Measurements from ENCODE around the gene UBTD1.

Gene UBTD1

DNA sequence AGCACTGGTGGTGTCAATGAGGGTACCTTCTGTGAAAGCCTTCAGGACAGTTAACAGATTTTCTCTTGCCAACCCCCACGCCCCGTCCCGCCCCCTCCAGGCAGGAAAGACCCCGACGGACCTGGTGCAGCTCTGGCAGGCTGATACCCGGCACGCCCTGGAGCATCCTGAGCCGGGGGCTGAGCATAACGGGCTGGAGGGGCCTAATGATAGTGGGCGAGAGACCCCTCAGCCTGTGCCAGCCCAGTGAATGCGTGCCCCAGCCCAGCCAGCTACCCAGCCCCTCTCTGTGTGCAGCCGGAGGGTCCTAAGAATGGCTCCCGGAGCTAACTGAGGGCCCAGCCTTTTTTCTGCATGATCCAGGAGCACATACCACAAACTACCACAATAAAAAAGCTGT, 84.8 kb downstream of the UBTD1 start:
- Histone ChIP-seq H3K36me3 (ENCODE audit: insufficient read depth, low read depth, low read length) (no peaks in the 10 kb centered on the region), H3K4me3 (ENCODE audit: low read length) (no peak overlapping the region), H3K27ac (ENCODE audit: low read length) (no peak overlapping the region), H3K9ac (ENCODE audit: low read depth, low read length) (no peak overlapping the region; the same call in 1 of the 2 replicates), H3K9me3 (ENCODE audit: insufficient read depth, low read depth, low read length) (no peaks in the 10 kb centered on the region), H3K27me3 (ENCODE audit: insufficient read depth, low read length) (no peaks in the 10 kb centered on the region), H3K4me1 (ENCODE audit: insufficient read depth, low read length) (peaks cover 3% of the 10 kb centered on the region; the same call in 1 of the 2 replicates)

DNA sequence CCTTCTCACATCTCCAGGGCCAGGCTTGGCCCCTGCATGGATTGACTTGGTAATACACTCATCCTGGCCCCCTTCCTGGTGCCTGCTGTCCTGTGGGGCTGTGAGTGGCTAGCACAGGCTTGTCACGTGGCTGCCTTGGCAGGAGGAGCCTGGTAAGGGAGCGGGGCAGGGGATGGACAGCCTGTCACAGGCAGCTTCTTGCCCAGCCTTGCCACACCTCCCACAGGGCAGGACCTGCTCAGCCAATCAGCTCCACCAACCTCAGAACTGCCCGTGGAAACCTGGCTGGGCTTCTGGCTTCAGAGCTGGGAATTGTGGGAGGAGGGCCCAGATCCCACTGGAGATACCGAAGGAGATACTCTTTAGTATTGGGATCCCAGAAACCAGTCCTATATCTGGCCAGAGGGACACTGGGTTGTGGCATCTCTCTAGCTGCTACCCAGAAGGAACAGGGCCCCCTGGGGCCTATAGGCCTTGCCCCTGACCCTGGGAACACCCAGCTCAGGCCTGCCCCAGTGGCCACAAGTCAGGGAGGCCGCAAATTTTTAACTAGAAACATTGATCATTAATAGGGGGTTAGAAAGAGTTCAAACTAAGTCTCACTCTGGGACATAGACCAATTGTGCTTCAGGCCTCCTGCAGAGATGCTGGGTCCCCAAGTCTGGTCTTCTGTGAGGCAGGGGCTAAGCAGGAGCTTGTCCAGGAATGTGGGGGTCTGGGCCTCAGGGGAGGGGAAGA, 85.5 kb downstream of the UBTD1 start, which contains the start of gene HOGA1:
Gene HOGA1 (plus strand): TSS at position 330 of the 738 bp plus-strand sequence. CDS start 315 bp downstream, at position 645.
- H3K36me3 ChIP-seq (ENCODE audit: insufficient read depth, low read depth, low read length): no peaks in the 10 kb centered on the region
- no peak within 1 kb of the TSS; the same call in 1 of the 2 replicates for H3K9ac ChIP-seq (ENCODE audit: low read depth, low read length)
- no peaks in the 10 kb centered on the region for H3K9me3 ChIP-seq (ENCODE audit: insufficient read depth, low read depth, low read length)
- no peak within 1 kb of the TSS for H3K4me3 ChIP-seq (ENCODE audit: low read length)
- H3K27ac ChIP-seq (ENCODE audit: low read length): no peak within 1 kb of the TSS
- H3K27me3 ChIP-seq (ENCODE audit: insufficient read depth, low read length): no peaks in the 10 kb centered on the region
- peaks cover 3% of the 10 kb centered on the region; the same call in 1 of the 2 replicates for H3K4me1 ChIP-seq (ENCODE audit: insufficient read depth, low read length)

DNA sequence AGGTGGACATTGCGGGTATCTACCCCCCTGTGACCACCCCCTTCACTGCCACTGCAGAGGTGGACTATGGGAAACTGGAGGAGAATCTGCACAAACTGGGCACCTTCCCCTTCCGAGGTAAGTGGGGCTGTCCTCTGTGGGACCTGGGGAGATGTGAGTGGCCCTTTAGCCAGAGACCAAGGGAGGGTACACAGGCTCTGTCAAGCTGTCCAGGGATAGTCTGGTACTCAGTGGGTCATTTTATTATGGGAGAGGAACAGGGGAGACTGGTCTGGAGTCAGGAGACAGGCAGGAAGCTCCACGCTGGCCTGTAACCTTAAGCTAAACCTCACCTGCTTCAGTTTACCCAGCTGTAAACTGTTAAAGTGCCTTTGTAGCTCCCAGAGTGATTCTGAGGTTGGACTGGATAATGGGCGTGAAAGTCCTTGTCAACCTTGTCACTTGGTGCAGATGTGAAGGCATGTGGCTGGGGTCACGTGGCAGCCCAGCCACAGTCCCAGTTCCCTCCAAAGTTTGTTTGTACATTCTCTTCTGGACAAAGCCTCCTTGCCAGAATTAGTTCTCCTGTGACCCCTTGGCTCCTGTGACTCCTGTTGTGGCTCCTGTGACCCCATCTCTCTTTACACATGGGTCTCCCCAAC, 86.2 kb downstream of the UBTD1 start:
- no peaks in the 10 kb centered on the region for H3K27me3 ChIP-seq (ENCODE audit: insufficient read depth, low read length)
- no peaks in the 10 kb centered on the region for H3K9me3 ChIP-seq (ENCODE audit: insufficient read depth, low read depth, low read length)
- no peak overlapping the region for H3K27ac ChIP-seq (ENCODE audit: low read length)
- no peak overlapping the region for H3K4me3 ChIP-seq (ENCODE audit: low read length)
- no peak overlapping the region for H3K9ac ChIP-seq (ENCODE audit: low read depth, low read length)
- peaks cover 3% of the 10 kb centered on the region; the same call in 1 of the 2 replicates for H3K4me1 ChIP-seq (ENCODE audit: insufficient read depth, low read length)
- no peaks in the 10 kb centered on the region for H3K36me3 ChIP-seq (ENCODE audit: insufficient read depth, low read depth, low read length)

DNA sequence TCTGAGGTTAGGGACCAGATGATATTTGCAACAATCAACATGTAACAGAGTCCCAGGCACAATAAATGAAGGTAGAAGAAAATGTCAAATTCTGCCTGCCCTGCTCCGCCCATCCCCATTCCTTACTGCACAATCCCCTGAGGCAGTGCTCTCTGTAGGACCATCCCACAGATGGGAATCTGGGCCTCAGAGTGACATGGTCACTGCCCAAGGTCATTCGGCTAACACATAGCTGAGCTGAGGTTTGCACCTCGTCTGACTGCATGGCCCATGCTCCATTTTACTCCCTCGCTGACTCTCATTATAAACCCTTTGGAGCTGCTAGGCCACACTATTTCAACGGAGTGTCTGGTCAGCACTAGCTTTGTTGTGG, 86.7 kb downstream of the UBTD1 start:
- Histone ChIP-seq H3K36me3 (ENCODE audit: insufficient read depth, low read depth, low read length) (no peaks in the 10 kb centered on the region), H3K27ac (ENCODE audit: low read length) (no peak overlapping the region), H3K9ac (ENCODE audit: low read depth, low read length) (no peak overlapping the region), H3K27me3 (ENCODE audit: insufficient read depth, low read length) (no peaks in the 10 kb centered on the region), H3K9me3 (ENCODE audit: insufficient read depth, low read depth, low read length) (no peaks in the 10 kb centered on the region), H3K4me3 (ENCODE audit: low read length) (no peak overlapping the region), H3K4me1 (ENCODE audit: insufficient read depth, low read length) (peaks cover 3% of the 10 kb centered on the region; the same call in 1 of the 2 replicates)

DNA sequence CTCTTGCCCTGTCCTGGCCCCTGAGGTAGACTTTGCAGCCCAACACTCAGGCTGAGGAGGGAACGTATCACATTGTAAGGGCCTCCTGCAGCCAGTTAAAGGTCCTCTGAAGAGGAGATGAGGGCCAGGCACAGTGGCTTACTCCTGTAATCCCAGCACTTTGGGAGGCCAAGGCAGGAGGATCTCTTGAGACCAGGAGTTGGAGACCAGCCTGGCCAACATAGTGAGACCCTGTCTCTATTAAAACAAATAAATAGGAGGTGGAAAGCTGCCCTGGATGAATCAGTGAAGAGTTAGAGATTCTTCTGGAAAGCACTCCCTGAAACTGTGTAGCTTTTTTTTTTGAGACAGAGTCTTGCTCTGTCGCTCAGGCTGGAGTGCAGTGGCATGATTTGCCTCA, 88.5 kb downstream of the UBTD1 start:
- H3K27ac ChIP-seq (ENCODE audit: low read length): no peak overlapping the region
- no peak overlapping the region for H3K9ac ChIP-seq (ENCODE audit: low read depth, low read length)

DNA sequence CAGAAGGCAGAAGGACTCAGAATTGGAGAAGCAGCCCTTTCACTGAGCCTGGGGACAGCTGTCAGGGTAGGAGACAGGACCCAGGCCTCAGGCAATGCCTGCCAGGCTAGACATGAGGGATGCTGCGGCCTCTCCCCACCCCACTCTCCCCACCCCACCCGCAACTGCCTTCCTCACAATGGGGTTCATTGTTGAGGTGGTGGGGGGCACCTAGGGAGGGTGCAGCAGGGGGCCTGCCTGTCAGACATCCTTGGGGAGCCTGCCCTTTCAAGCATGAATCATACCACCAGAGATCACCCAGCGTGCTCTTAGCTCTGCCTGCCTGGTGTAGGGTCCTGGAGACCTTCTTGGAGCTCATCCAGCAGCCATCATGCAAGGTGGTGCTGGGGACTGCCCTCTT, 90.8 kb downstream of the UBTD1 start, which contains the start of gene C10orf62:
Gene C10orf62 (plus strand): TSS at position 243 of the 400 bp plus-strand sequence. CDS start 177 bp downstream, outside the sequence.
- no peaks in the 10 kb centered on the region for H3K4me1 ChIP-seq (ENCODE audit: insufficient read depth, low read length)

More for the DNA sequence above, 88.5 kb downstream of the UBTD1 start:
- no peaks in the 10 kb centered on the region for H3K36me3 ChIP-seq (ENCODE audit: insufficient read depth, low read depth, low read length)
- no peaks in the 10 kb centered on the region for H3K27me3 ChIP-seq (ENCODE audit: insufficient read depth, low read length)
- peaks cover 3% of the 10 kb centered on the region; the same call in 1 of the 2 replicates for H3K4me1 ChIP-seq (ENCODE audit: insufficient read depth, low read length)
- H3K9me3 ChIP-seq (ENCODE audit: insufficient read depth, low read depth, low read length): no peaks in the 10 kb centered on the region
- H3K4me3 ChIP-seq (ENCODE audit: low read length): no peak overlapping the region

DNA sequence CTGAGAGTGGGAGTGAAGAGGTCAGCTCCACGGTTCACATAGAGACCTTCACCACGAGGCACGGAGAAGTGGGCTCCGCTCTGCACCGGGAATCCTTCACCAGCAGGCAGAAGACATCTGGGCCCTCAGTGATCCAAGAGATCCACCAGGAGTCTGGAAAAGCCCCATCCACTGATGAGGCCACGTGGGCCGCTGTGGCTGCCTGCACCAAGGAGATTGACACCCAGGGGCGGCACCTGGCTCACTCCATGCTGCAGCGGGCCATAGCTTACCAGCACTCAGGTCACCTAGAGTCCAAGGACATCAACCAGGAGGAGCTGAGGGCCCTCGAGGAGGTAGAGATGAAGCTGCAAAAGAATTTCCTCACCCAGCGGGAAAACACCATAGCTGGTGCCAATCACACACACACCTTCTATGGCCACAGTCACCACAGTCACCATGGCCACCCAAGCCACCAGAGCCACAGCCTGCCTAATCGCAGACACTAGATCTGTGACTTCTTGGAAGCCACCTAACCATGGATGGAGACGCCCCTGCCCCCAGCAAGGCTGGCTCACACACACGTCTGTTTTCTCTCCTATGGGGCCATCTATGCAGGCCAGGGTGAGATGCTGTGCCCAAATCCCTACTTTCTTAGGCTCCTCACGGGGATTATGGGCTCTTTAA, 91.5 kb downstream of the UBTD1 start:
- no peak overlapping the region for H3K9ac ChIP-seq (ENCODE audit: low read depth, low read length)
- H3K27me3 ChIP-seq (ENCODE audit: insufficient read depth, low read length): no peaks in the 10 kb centered on the region
- no peak overlapping the region for H3K27ac ChIP-seq (ENCODE audit: low read length)
- no peaks in the 10 kb centered on the region for H3K36me3 ChIP-seq (ENCODE audit: insufficient read depth, low read depth, low read length)
- H3K4me3 ChIP-seq (ENCODE audit: low read length): no peak overlapping the region
- H3K4me1 ChIP-seq (ENCODE audit: insufficient read depth, low read length): no peaks in the 10 kb centered on the region
- H3K9me3 ChIP-seq (ENCODE audit: insufficient read depth, low read depth, low read length): no peaks in the 10 kb centered on the region

More for the DNA sequence above, 90.8 kb downstream of the UBTD1 start, which contains the start of gene C10orf62:
- Histone ChIP-seq H3K9me3 (ENCODE audit: insufficient read depth, low read depth, low read length) (no peaks in the 10 kb centered on the region), H3K27ac (ENCODE audit: low read length) (no peak within 1 kb of the TSS), H3K4me3 (ENCODE audit: low read length) (no peak within 1 kb of the TSS), H3K27me3 (ENCODE audit: insufficient read depth, low read length) (no peaks in the 10 kb centered on the region), H3K9ac (ENCODE audit: low read depth, low read length) (no peak within 1 kb of the TSS), H3K36me3 (ENCODE audit: insufficient read depth, low read depth, low read length) (no peaks in the 10 kb centered on the region)

DNA sequence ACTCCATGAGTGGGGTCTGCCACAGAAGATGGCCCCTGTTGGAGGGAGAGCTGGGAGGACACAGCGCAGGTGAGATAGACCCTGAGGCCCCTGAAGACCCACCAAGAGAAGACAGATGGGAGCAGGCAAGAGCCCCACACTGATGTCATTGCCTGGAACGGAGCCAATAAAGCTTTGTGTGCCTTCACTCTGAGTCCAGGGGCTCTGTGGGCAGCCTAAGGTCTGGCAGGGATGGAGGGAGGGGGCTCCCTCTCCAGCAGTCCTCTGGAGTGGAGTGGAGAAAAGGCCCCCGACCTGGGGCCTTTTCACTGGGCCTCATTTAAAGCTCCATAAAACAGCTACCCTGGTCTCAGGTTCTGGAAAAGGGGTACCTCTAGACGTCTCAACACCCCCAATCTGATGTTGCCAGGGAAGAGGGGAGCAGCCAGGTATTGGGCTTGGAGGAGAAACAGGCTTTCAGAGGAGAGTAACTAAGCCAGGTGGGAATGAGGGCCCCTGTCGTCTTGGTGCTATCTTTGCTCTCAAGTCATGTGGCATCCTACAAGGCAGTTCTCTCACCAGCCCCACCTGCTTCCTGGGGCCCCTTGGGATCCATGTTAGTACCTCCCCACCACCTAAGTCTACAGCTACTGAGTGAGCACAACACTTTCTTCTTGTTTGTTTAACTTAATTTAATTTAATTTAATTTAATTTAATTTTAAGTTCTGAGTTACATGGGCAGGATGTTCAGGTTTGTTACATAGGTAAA, 92.2 kb downstream of the UBTD1 start:
- Histone ChIP-seq H3K27me3 (ENCODE audit: insufficient read depth, low read length) (no peaks in the 10 kb centered on the region), H3K4me3 (ENCODE audit: low read length) (no peak overlapping the region), H3K4me1 (ENCODE audit: insufficient read depth, low read length) (no peaks in the 10 kb centered on the region), H3K36me3 (ENCODE audit: insufficient read depth, low read depth, low read length) (no peaks in the 10 kb centered on the region), H3K9ac (ENCODE audit: low read depth, low read length) (no peak overlapping the region), H3K9me3 (ENCODE audit: insufficient read depth, low read depth, low read length) (no peaks in the 10 kb centered on the region), H3K27ac (ENCODE audit: low read length) (no peak overlapping the region)

DNA sequence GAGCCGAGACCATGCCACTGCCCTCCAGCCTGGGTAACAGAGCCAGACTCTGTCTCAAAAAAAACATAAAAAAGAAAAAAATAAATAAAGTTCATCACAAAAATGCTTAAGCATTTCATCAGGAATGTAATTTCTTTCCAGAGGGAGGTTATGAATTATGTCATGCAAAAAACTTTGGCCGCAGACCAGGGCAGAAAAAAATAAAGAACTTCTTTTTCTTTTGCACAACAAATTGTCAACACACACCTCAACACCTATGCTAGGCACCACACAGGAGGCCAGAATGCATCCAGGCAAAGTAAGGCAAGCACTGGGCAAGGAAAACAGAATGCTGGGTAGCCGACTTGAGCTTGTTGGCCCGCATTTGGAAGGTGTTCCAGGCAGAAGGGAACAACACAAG, 94.7 kb downstream of the UBTD1 start:
- no peak overlapping the region for H3K27ac ChIP-seq (ENCODE audit: low read length)
- H3K27me3 ChIP-seq (ENCODE audit: insufficient read depth, low read length): no peaks in the 10 kb centered on the region
- H3K36me3 ChIP-seq (ENCODE audit: insufficient read depth, low read depth, low read length): no peaks in the 10 kb centered on the region
- H3K4me3 ChIP-seq (ENCODE audit: low read length): no peak overlapping the region
- H3K4me1 ChIP-seq (ENCODE audit: insufficient read depth, low read length): no peaks in the 10 kb centered on the region
- H3K9ac ChIP-seq (ENCODE audit: low read depth, low read length): no peak overlapping the region
- H3K9me3 ChIP-seq (ENCODE audit: insufficient read depth, low read depth, low read length): no peaks in the 10 kb centered on the region

DNA sequence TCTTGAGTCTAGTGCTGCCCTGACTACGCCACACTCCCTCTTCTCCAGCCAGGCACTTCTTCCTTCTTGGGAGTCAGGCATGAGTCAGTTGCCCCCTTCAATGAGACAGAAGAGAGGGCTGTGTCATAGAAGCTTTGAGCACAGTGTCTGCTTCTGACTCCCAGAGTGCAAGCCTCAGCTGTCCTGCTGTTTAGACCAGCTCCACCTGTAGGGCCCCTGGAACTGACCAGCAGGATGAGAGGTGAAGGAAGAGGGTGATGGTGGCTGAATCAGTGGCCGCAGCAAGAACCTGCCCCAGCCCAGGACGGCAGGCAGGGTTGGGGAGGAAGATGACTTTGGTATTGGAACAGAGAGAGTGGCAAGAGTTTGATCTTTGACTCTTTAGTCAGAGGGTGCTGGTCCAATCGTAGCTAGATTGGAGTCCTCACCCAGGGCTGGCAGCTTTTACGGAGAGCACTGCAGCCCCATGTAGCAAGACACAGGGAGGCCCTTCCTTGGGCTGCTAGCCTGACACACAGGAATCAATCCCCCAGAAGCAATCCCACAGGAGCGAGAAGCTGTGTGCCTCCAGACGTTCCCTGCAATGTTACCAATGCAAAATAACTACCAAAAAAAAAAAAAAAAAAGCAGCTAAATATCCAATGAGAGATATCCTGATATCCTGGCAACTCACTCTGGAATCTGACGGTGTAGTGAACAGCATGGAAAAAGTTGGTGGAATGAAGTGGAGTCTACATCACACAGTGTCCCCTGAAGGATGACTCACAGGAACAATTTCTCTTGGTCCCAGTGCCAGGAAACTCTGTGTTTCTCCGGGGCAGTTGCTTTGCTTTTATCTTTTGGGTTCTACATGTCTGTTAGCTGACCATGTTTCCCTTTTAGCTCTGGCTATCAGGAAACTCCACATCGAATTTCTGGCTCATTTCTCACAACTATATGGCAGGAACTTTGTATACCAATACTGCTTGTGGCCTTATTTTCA, 97.7 kb downstream of the UBTD1 start:
- no peaks in the 10 kb centered on the region for H3K4me1 ChIP-seq (ENCODE audit: insufficient read depth, low read length)
- no peak overlapping the region for H3K4me3 ChIP-seq (ENCODE audit: low read length)
- no peak overlapping the region for H3K9ac ChIP-seq (ENCODE audit: low read depth, low read length)
- no peak overlapping the region for H3K27ac ChIP-seq (ENCODE audit: low read length)
- no peaks in the 10 kb centered on the region for H3K27me3 ChIP-seq (ENCODE audit: insufficient read depth, low read length)
- no peaks in the 10 kb centered on the region for H3K36me3 ChIP-seq (ENCODE audit: insufficient read depth, low read depth, low read length)
- H3K9me3 ChIP-seq (ENCODE audit: insufficient read depth, low read depth, low read length): no peaks in the 10 kb centered on the region
